IMR-90 (cell line): ENCODE results near the gene RUNX1. TPM values are rescaled to one million over a fixed set of nuclear protein-coding genes. Genes with fewer than 3 reads are reported as not detected.

Source experiments
- ATAC-seq: fragments of 200-7000 bp; cut with Tn5 transposase; 2 replicates; pipeline ENCODE4 v1.9.1; 2020; ENCODE audit warnings: low read depth, mild to moderate bottlenecking, moderate library complexity
- BruUV-seq: library from RNA; stranded (reverse); fragments of 400-500 nt; replicated peaks from 2 replicates; lab custom pipeline; 2021; lab: Mats Ljungman, UMichigan
- CTCF ChIA-PET: fragments of 300-600 bp; formaldehyde crosslinking; extraction: SDS; loops from one replicate; lab custom pipeline; 2021; ENCODE audit warnings: antibody characterized with exemption; lab: Yijun Ruan, JAX
- POLR2A ChIA-PET: fragments of 300-600 bp; sonication (Branson Sonifier 250); formaldehyde crosslinking; loops from one replicate; lab custom pipeline; 2022; ENCODE audit warnings: antibody characterized with exemption; ENCODE audit not compliant: unreplicated experiment; lab: Charles Lee
- DNase-seq: peaks from one replicate; pipeline ENCODE4 v3.0.0; 2013
- H2AFZ ChIP-seq: replicated peaks from 2 replicates; pipeline ENCODE3; 2013; ENCODE audit warnings: low read length, mild to moderate bottlenecking; ENCODE audit not compliant: poor library complexity
- H2AK5ac ChIP-seq: 2 replicates; pipeline ENCODE4 v1.6.1; 2013; ENCODE audit warnings: low read depth, low read length, inconsistent platforms
- H2AK9ac ChIP-seq: replicated peaks from 2 replicates; pipeline ENCODE3; 2013; ENCODE audit warnings: mild to moderate bottlenecking, low read depth, low read length, moderate library complexity; ENCODE audit not compliant: poor library complexity
- H2BK120ac ChIP-seq: 2 replicates; pipeline ENCODE4 v1.6.1; 2013; ENCODE audit warnings: low read depth, low read length, inconsistent platforms
- H2BK15ac ChIP-seq: 3 replicates; pipeline ENCODE4 v1.6.1; 2013; ENCODE audit warnings: low read depth, low read length, inconsistent platforms
- H2BK20ac ChIP-seq: 2 replicates; pipeline ENCODE4 v1.6.1; 2013; ENCODE audit warnings: low read depth, mild to moderate bottlenecking, inconsistent platforms, low read length, moderate library complexity
- H2BK5ac ChIP-seq: 2 replicates; pipeline ENCODE4 v1.6.1; 2013; ENCODE audit warnings: mild to moderate bottlenecking, low read depth, low read length, inconsistent platforms; ENCODE audit not compliant: poor library complexity, severe bottlenecking
- H3K14ac ChIP-seq: replicated peaks from 2 replicates; pipeline ENCODE4 v1.6.1; 2013; ENCODE audit warnings: low read depth, low read length, inconsistent platforms
- H3K18ac ChIP-seq: 2 replicates; pipeline ENCODE4 v1.6.1; 2013; ENCODE audit warnings: low read depth, low read length, control low read depth
- H3K23ac ChIP-seq: 2 replicates; pipeline ENCODE4 v1.6.1; 2013; ENCODE audit warnings: low read depth, low read length, inconsistent platforms
- H3K27ac ChIP-seq: 2 replicates; pipeline ENCODE4 v1.5.1; 2013; ENCODE audit warnings: mild to moderate bottlenecking, control low read depth, low read length; ENCODE audit not compliant: insufficient read depth
- H3K27me3 ChIP-seq: 2 replicates; pipeline ENCODE4 v1.6.1; 2013; ENCODE audit warnings: low read length; ENCODE audit not compliant: control insufficient read depth, insufficient read depth
- H3K36me3 ChIP-seq: 2 replicates; pipeline ENCODE4 v1.6.1; 2013; ENCODE audit warnings: low read length, mixed read lengths; ENCODE audit not compliant: control insufficient read depth, insufficient read depth
- H3K4ac ChIP-seq: 2 replicates; pipeline ENCODE4 v1.6.1; 2013; ENCODE audit warnings: low read depth, low read length, inconsistent platforms
- H3K4me1 ChIP-seq: 2 replicates; pipeline ENCODE4 v1.6.1; 2013; ENCODE audit warnings: low read length, mixed read lengths; ENCODE audit not compliant: control insufficient read depth, insufficient read depth
- H3K4me2 ChIP-seq: 2 replicates; pipeline ENCODE4 v1.6.1; 2013; ENCODE audit warnings: low read depth, mild to moderate bottlenecking, control low read depth, low read length, moderate library complexity
- H3K4me3 ChIP-seq: 2 replicates; pipeline ENCODE4 v1.5.1; 2013; ENCODE audit warnings: low read depth, mild to moderate bottlenecking, control low read depth, low read length, moderate library complexity; ENCODE audit not compliant: insufficient read depth
- H3K56ac ChIP-seq: 2 replicates; pipeline ENCODE4 v1.6.1; 2013; ENCODE audit warnings: low read length, inconsistent platforms; ENCODE audit not compliant: insufficient read depth; ENCODE audit errors: extremely low read depth
- H3K79me1 ChIP-seq, 2 experiments: 2 replicates each; pipeline ENCODE4 v1.6.1; 2013; ENCODE audit warnings: low read length in 2 of 2, inconsistent platforms in 1 of 2, low read depth in 1 of 2
- H3K9ac ChIP-seq: 2 replicates; pipeline ENCODE4 v1.6.1; 2013; ENCODE audit warnings: low read depth, low read length, control low read depth
- H3K9me1 ChIP-seq: 2 replicates; pipeline ENCODE4 v1.6.1; 2013; ENCODE audit warnings: low read length, inconsistent platforms; ENCODE audit not compliant: insufficient read depth
- H3K9me3 ChIP-seq: 2 replicates; pipeline ENCODE4 v1.6.1; 2013; ENCODE audit warnings: low read length; ENCODE audit not compliant: control insufficient read depth, insufficient read depth
- H4K20me1 ChIP-seq: 2 replicates; pipeline ENCODE4 v1.6.1; 2013; ENCODE audit warnings: low read length, inconsistent platforms; ENCODE audit not compliant: insufficient read depth
- H4K5ac ChIP-seq: 2 replicates; pipeline ENCODE4 v1.6.1; 2013; ENCODE audit warnings: mild to moderate bottlenecking, low read depth, low read length, control low read depth
- H4K8ac ChIP-seq, 2 experiments: 2 replicates each; pipeline ENCODE4 v1.6.1; 2013; ENCODE audit warnings: low read depth in 2 of 2, low read length in 2 of 2, control low read depth in 1 of 2, inconsistent platforms in 1 of 2
- H4K91ac ChIP-seq: 2 replicates; pipeline ENCODE4 v1.6.1; 2013; ENCODE audit warnings: low read depth, low read length, inconsistent platforms; ENCODE audit not compliant: insufficient read depth
- BHLHE40 ChIP-seq: fragments of 150-350 bp; IDR thresholded peaks from 2 replicates; pipeline ENCODE4 v1.6.1; 2016; ENCODE audit warnings: mild to moderate bottlenecking, low read depth, low read length
- CEBPB ChIP-seq: IDR thresholded peaks from 2 replicates; pipeline ENCODE4 v1.6.1; 2012; ENCODE audit warnings: low read depth, low read length, improper control_type of control experiment
- CHD1 ChIP-seq: IDR thresholded peaks from 2 replicates; pipeline ENCODE4 v1.6.1; 2012; ENCODE audit warnings: low read depth, low read length, improper control_type of control experiment
- ELK1 ChIP-seq: fragments of 150-350 bp; IDR thresholded peaks from 2 replicates; pipeline ENCODE4 v1.6.1; 2016; ENCODE audit warnings: low read depth, mild to moderate bottlenecking, low read length, moderate library complexity, borderline replicate concordance
- FOS ChIP-seq: fragments of 150-350 bp; IDR thresholded peaks from 2 replicates; pipeline ENCODE4 v1.6.1; 2016; ENCODE audit warnings: low read depth, low read length
- MAFK ChIP-seq: IDR thresholded peaks from 2 replicates; pipeline ENCODE4 v1.6.1; 2012; ENCODE audit warnings: low read depth, low read length, improper control_type of control experiment
- MAZ ChIP-seq: IDR thresholded peaks from 2 replicates; pipeline ENCODE4 v1.6.1; 2012; ENCODE audit warnings: low read depth, mild to moderate bottlenecking, low read length, improper control_type of control experiment, moderate library complexity, borderline replicate concordance
- NFE2L2 ChIP-seq: fragments of 150-350 bp; IDR thresholded peaks from 2 replicates; pipeline ENCODE4 v1.6.1; 2016; ENCODE audit warnings: low read depth, mild to moderate bottlenecking, low read length
- RCOR1 ChIP-seq: IDR thresholded peaks from 2 replicates; pipeline ENCODE4 v1.6.1; 2012; ENCODE audit warnings: mild to moderate bottlenecking, low read length, improper control_type of control experiment; ENCODE audit not compliant: insufficient replicate concordance
- RFX5 ChIP-seq: IDR thresholded peaks from 2 replicates; pipeline ENCODE4 v1.8.0; 2012; ENCODE audit warnings: low read depth, mild to moderate bottlenecking, low read length, moderate library complexity
- SMC3 ChIP-seq: fragments of 150-350 bp; IDR thresholded peaks from 2 replicates; pipeline ENCODE4 v1.6.1; 2016; ENCODE audit warnings: low read depth, mild to moderate bottlenecking, antibody characterized with exemption, low read length, moderate library complexity
- WGBS, 2 experiments: methylation state at CpG; one replicate each; pipeline versions ENCODE4 v1.1.5 to v1.1.7; 2013; ENCODE audit warnings: missing lambda C conversion rate in 2 of 2; ENCODE audit not compliant: insufficient read length in 1 of 2; ENCODE audit errors: extremely low coverage in 2 of 2; 5-methylcytosine and 5-hydroxymethylcytosine counted together
- dilution Hi-C: fragments of 300-500 bp; cut with HindIII; formaldehyde crosslinking; loops from one replicate; pipeline ENCODE4 v1.14.3; 2018; ENCODE audit warnings: low sequenced_read_pairs; ENCODE audit not compliant: unreplicated experiment
- in situ Hi-C: fragments of 300-500 bp; cut with MboI; formaldehyde crosslinking; loops from 3 replicates; pipeline ENCODE4 v1.14.3; 2019; ENCODE audit warnings: low sequenced_read_pairs, inconsistent platforms, mixed read lengths
- intact Hi-C: fragments of 100-400 bp; cut with micrococcal nuclease; formaldehyde crosslinking; loops from 2 replicates; pipeline ENCODE4 v1.10.0; 2022
- polyA plus RNA-seq, 3 experiments: library from polyadenylated mRNA; depleted of rRNA; stranded (reverse); fragments of >200 nt; gene quantifications; 2 replicates each; pipeline ENCODE4 v1.2.3, GENCODE V29; 2012; ENCODE audit warnings: low replicate concordance in 1 of 3
- total RNA-seq: library from RNA; depleted of rRNA; stranded (reverse); fragments of >200 nt; gene quantifications from 2 replicates; pipeline ENCODE4 v1.2.3, GENCODE V29; 2012
- TF ChIP-seq, protein P1 (sequence below): fragments of 150-350 bp; IDR thresholded peaks from 2 replicates; pipeline ENCODE4 v1.6.1; 2017; ENCODE audit warnings: mild to moderate bottlenecking, antibody characterized with exemption, low read length, low read depth
- TF ChIP-seq, protein P2 (sequence below): conservative IDR thresholded peaks from 2 replicates; pipeline ENCODE4 v1.5.1; 2012; ENCODE audit warnings: mild to moderate bottlenecking, low read depth, low read length, improper control_type of control experiment

Gene RUNX1
- total and polyA plus RNA-seq, 2 of the 4 experiments (the other 2 are of a cell fraction), result 34.5 to 56.5 TPM

DNA sequence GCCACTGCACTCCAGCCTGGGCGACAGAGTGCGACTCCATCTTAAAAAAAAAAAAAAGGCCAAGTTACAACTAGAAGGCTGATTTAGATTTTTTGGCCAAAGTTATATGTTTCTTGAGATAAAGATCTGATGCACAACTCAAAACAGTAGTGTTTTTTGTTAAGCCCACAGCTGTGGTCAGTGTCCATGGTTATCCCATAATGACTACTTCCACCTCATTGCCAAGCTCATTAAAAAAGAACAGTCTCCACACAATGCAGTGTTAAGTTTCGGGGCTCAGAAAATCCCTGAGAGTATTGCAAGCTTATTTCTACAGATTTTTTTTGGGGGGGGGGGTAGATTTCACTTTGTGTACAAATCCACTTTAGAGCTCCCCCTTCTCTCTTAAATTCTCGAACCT is 120.5 kb downstream of the RUNX1 start:
- no peaks in the 10 kb centered on the region for H3K9me3 ChIP-seq
- no peak overlapping the region for H3K23ac ChIP-seq
- ChIA-PET POLR2A (no interaction called here), CTCF (interaction anchor here (0.6 kb wide), 2 partner anchors 20 to 164 kb away, joined by 4 to 7 read pairs; no protein-coding TSS in a partner anchor)
- no peaks in the 10 kb centered on the region for H4K20me1 ChIP-seq
- no peak overlapping the region for H4K5ac ChIP-seq
- peaks cover 2% of the 10 kb centered on the region; the same call in 1 of the 2 replicates for H3K4me1 ChIP-seq
- H3K36me3 ChIP-seq, result no peaks in the 10 kb centered on the region
- intact Hi-C loops, result no loop called here
- H3K4me2 ChIP-seq, result no peak overlapping the region
- no peak overlapping the region for H2BK15ac ChIP-seq
- no peak overlapping the region for H3K9ac ChIP-seq
- H3K14ac ChIP-seq, result no peak overlapping the region
- TF ChIP-seq RCOR1, result no peak
- TF ChIP-seq FOS, result no peak
- no peak for TF ChIP-seq MAZ
- TF ChIP-seq, protein P1, sequence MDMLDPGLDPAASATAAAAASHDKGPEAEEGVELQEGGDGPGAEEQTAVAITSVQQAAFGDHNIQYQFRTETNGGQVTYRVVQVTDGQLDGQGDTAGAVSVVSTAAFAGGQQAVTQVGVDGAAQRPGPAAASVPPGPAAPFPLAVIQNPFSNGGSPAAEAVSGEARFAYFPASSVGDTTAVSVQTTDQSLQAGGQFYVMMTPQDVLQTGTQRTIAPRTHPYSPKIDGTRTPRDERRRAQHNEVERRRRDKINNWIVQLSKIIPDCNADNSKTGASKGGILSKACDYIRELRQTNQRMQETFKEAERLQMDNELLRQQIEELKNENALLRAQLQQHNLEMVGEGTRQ, result no peak
- no peak for TF ChIP-seq BHLHE40
- TF ChIP-seq NFE2L2, result no peak
- no peak for TF ChIP-seq CHD1
- TF ChIP-seq ELK1, result no peak
- TF ChIP-seq MAFK, result no peak
- TF ChIP-seq SMC3, result no peak
- no peak for TF ChIP-seq RFX5
- TF ChIP-seq CEBPB, result no peak
- TF ChIP-seq, protein P2, sequence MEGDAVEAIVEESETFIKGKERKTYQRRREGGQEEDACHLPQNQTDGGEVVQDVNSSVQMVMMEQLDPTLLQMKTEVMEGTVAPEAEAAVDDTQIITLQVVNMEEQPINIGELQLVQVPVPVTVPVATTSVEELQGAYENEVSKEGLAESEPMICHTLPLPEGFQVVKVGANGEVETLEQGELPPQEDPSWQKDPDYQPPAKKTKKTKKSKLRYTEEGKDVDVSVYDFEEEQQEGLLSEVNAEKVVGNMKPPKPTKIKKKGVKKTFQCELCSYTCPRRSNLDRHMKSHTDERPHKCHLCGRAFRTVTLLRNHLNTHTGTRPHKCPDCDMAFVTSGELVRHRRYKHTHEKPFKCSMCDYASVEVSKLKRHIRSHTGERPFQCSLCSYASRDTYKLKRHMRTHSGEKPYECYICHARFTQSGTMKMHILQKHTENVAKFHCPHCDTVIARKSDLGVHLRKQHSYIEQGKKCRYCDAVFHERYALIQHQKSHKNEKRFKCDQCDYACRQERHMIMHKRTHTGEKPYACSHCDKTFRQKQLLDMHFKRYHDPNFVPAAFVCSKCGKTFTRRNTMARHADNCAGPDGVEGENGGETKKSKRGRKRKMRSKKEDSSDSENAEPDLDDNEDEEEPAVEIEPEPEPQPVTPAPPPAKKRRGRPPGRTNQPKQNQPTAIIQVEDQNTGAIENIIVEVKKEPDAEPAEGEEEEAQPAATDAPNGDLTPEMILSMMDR, result no peak
- BruUV-seq, result no TSS peak
- ATAC-seq (no peak), DNase-seq (no peak)
- H3K4me3 ChIP-seq, result no peak overlapping the region
- no peak overlapping the region for H4K8ac ChIP-seq
- H2AFZ ChIP-seq, result no peak overlapping the region
- H4K91ac ChIP-seq, result no peak overlapping the region
- H2BK20ac ChIP-seq, result no peak overlapping the region
- H3K18ac ChIP-seq, result no peak overlapping the region
- WGBS, 2 experiments, result no CpG with 5 or more reads among the region's 4 CpGs
- H3K9me1 ChIP-seq, result no peaks in the 10 kb centered on the region
- no peak overlapping the region for H2BK120ac ChIP-seq
- H2AK5ac ChIP-seq, result no peak overlapping the region
- dilution Hi-C loops, result no loop called here
- H3K79me1 ChIP-seq, result no peaks in the 10 kb centered on the region
- no peak overlapping the region for H2BK5ac ChIP-seq
- H3K27ac ChIP-seq, result no peak overlapping the region
- H3K27me3 ChIP-seq, result no peaks in the 10 kb centered on the region
- no peak overlapping the region for H3K56ac ChIP-seq
- in situ Hi-C loops, result no loop called here
- no peak overlapping the region for H2AK9ac ChIP-seq
- no peak overlapping the region for H3K4ac ChIP-seq
